Endothelial cell of umbilical vein (primary cell): Measurements from ENCODE around the gene VEPH1. TPM values are rescaled to one million over a fixed set of nuclear protein-coding genes. Genes with fewer than 3 reads are reported as not detected.

Experiments used
- BruUV-seq: library from RNA; stranded (reverse); fragments of 400-500 nt; replicated peaks from 2 replicates; lab custom pipeline; 2021; lab: Mats Ljungman, UMichigan
- CTCF ChIA-PET: fragments of 300-600, 350-600 bp; sonication (Branson Sonifier 250); formaldehyde crosslinking; loops from one replicate; lab custom pipeline; 2021; ENCODE audit warnings: antibody characterized with exemption, inconsistent platforms; lab: Charles Lee
- POLR2A ChIA-PET: fragments of 300-600, 350-600 bp; sonication (Branson Sonifier 250); formaldehyde crosslinking; loops from one replicate; lab custom pipeline; 2021; ENCODE audit warnings: antibody characterized with exemption, inconsistent platforms; lab: Charles Lee
- DNase-seq: peaks from one replicate; pipeline ENCODE4 v3.0.0-alpha.2; 2011; ENCODE audit warnings: low read depth, low spot score
- FAIRE-seq: peaks from 2 replicates; lab custom pipeline; 2011; peaks lifted over from hg19 to GRCh38; lab: Jason Lieb, UNC
- H2AFZ ChIP-seq: 2 replicates; pipeline ENCODE4 v1.6.0; 2012; ENCODE audit warnings: low read depth, low read length, control low read depth, inconsistent platforms
- H3K27ac ChIP-seq: 2 replicates; pipeline ENCODE4 v1.5.1; 2011; ENCODE audit warnings: low read depth, mild to moderate bottlenecking, control low read depth, low read length, moderate library complexity; ENCODE audit not compliant: insufficient read depth
- H3K27me3 ChIP-seq, 2 experiments: 2 replicates each; pipeline versions ENCODE4 v1.6.0 to v1.6.1; 2011; ENCODE audit warnings: low read length in 2 of 2, mixed read lengths in 1 of 2; ENCODE audit not compliant: control insufficient read depth in 2 of 2, insufficient read depth in 2 of 2
- H3K36me3 ChIP-seq, 2 experiments: 2 replicates in 1 of 2; 3 replicates in 1 of 2; pipeline ENCODE4 v1.5.1; 2011; ENCODE audit warnings: low read length in 2 of 2, mild to moderate bottlenecking in 1 of 2, moderate library complexity in 1 of 2; ENCODE audit not compliant: control insufficient read depth in 2 of 2, insufficient read depth in 2 of 2; ENCODE audit errors: extremely low read depth in 1 of 2
- H3K4me1 ChIP-seq: 3 replicates; pipeline ENCODE4 v1.5.1; 2011; ENCODE audit warnings: mild to moderate bottlenecking, low read length; ENCODE audit not compliant: control insufficient read depth, insufficient read depth; ENCODE audit errors: extremely low read depth
- H3K4me2 ChIP-seq: 2 replicates; pipeline ENCODE4 v1.6.1; 2011; ENCODE audit warnings: low read length, control low read depth, mixed read lengths; ENCODE audit not compliant: insufficient read depth
- H3K4me3 ChIP-seq, 3 experiments: fragments of 200-600 bp in 1 of 3; sonication (generic), shearing (Covaris generic) in 1 of 3; replicated peaks in 1 of 3; 2 replicates each; pipeline ENCODE4 v1.5.1; 2011 to 2016; ENCODE audit warnings: control low read depth in 3 of 3, low read length in 3 of 3, mild to moderate bottlenecking in 2 of 3, inconsistent platforms in 1 of 3, low read depth in 1 of 3, moderate library complexity in 1 of 3; ENCODE audit not compliant: insufficient read depth in 1 of 3
- H3K79me2 ChIP-seq: 2 replicates; pipeline ENCODE4 v1.6.0; 2012; ENCODE audit warnings: low read length, inconsistent platforms; ENCODE audit not compliant: control insufficient read depth, insufficient read depth
- H3K9ac ChIP-seq: replicated peaks from 2 replicates; pipeline ENCODE3; 2011; ENCODE audit warnings: low read length, control low read depth; ENCODE audit not compliant: insufficient read depth; ENCODE audit errors: extremely low read depth
- H3K9me1 ChIP-seq: replicated peaks from 3 replicates; pipeline ENCODE4 v1.6.0; 2011; ENCODE audit warnings: mild to moderate bottlenecking, low read length; ENCODE audit not compliant: control insufficient read depth, insufficient read depth; ENCODE audit errors: extremely low read depth
- H3K9me3 ChIP-seq: replicated peaks from 2 replicates; pipeline ENCODE4 v1.5.1; 2012; ENCODE audit warnings: low read length, inconsistent platforms; ENCODE audit not compliant: control insufficient read depth, insufficient read depth
- H4K20me1 ChIP-seq: replicated peaks from 2 replicates; pipeline ENCODE3; 2011; ENCODE audit warnings: mild to moderate bottlenecking, low read length; ENCODE audit not compliant: control insufficient read depth, insufficient read depth; ENCODE audit errors: extremely low read depth
- CTCF ChIP-seq, 2 donors: IDR thresholded peaks; 1 replicate in 1 of 2; 2 replicates in 1 of 2; pipeline ENCODE4 v1.5.1; 2011; ENCODE audit warnings: low read length in 2 of 2, mild to moderate bottlenecking in 2 of 2, moderate library complexity in 2 of 2, control low read depth in 1 of 2, inconsistent platforms in 1 of 2, low read depth in 1 of 2; ENCODE audit not compliant: insufficient read depth in 1 of 2; ENCODE audit errors: extremely low read depth in 1 of 2
- EZH2 ChIP-seq: IDR thresholded peaks from 2 replicates; pipeline ENCODE4 v1.6.1; 2012; ENCODE audit warnings: borderline replicate concordance, low read depth, mild to moderate bottlenecking, moderate library complexity, low read length, inconsistent platforms; ENCODE audit not compliant: severe bottlenecking
- FOS ChIP-seq: IDR thresholded peaks from 2 replicates; pipeline ENCODE4 v1.6.1; 2011; ENCODE audit warnings: mild to moderate bottlenecking, low read length, moderate library complexity, borderline replicate concordance; ENCODE audit not compliant: insufficient read depth
- GATA2 ChIP-seq: IDR thresholded peaks from 2 replicates; pipeline ENCODE4 v1.7.0; 2011; ENCODE audit warnings: low read depth, mild to moderate bottlenecking, moderate library complexity, mixed read lengths, low read length; ENCODE audit not compliant: insufficient read length, insufficient read depth
- JUN ChIP-seq: IDR thresholded peaks from 2 replicates; pipeline ENCODE4 v1.6.1; 2011; ENCODE audit warnings: borderline replicate concordance, low read depth; ENCODE audit not compliant: insufficient read length, insufficient read depth
- MAX ChIP-seq: IDR thresholded peaks from 2 replicates; pipeline ENCODE4 v1.6.1; 2011; ENCODE audit not compliant: insufficient read depth, insufficient read length
- MYC ChIP-seq: IDR thresholded peaks from one replicate; pipeline ENCODE4 v1.6.1; 2011; ENCODE audit warnings: mild to moderate bottlenecking, low read depth, low read length
- POLR2A ChIP-seq: IDR thresholded peaks from 2 replicates; pipeline ENCODE4 v1.6.1; 2012; ENCODE audit warnings: low read depth, mild to moderate bottlenecking, control low read depth, low read length
- POLR2AphosphoS5 ChIP-seq: IDR thresholded peaks from 2 replicates; pipeline ENCODE4 v1.6.1; 2012; ENCODE audit warnings: low read depth, mild to moderate bottlenecking, control low read depth, low read length, moderate library complexity; ENCODE audit not compliant: insufficient read depth
- dilution Hi-C: fragments of 300-500 bp; cut with MboI; formaldehyde crosslinking; loops from one replicate; pipeline ENCODE4 v1.15.0; 2019; ENCODE audit warnings: low sequenced_read_pairs; ENCODE audit not compliant: extremely low pct_ligation_motif_present
- intact Hi-C: fragments of 100-400 bp; cut with micrococcal nuclease; formaldehyde crosslinking; loops from one replicate; pipeline ENCODE4 v1.10.0; 2022
- polyA plus RNA-seq, 4 experiments: library from polyadenylated mRNA; depleted of rRNA in 3 of 4; stranded (reverse) in 3 of 4; unstranded in 1 of 4; fragments of >200 nt; gene quantifications; 2 replicates each; pipeline versions ENCODE4 v1.2.1 to v1.2.3, GENCODE V29; 2011 to 2012; ENCODE audit warnings: missing spikeins in 1 of 4
- total RNA-seq: library from RNA; stranded (reverse); gene quantifications from 2 replicates; pipeline ENCODE4 v1.2.3, GENCODE V29; 2021

Gene VEPH1
- total and polyA plus RNA-seq, 2 donors (not counting 3 experiments of a cell fraction or from before 2014, with no cell fraction given) = 42.9 to 136 TPM

GRCh38 chr3:157300981-157301663 lies 202.1 kb downstream of the VEPH1 start:
- FAIRE-seq = no peak
- DNase-seq = no peak
- Histone ChIP-seq H3K4me3 (no peak overlapping the region), H3K4me1 (no peaks in the 10 kb centered on the region), H4K20me1 (no peaks in the 10 kb centered on the region), H3K4me2 (no peak overlapping the region), H3K9me3 (no peaks in the 10 kb centered on the region), H2AFZ (no peak overlapping the region), H3K27ac (no peak overlapping the region), H3K9ac (no peak overlapping the region), H3K36me3 (no peaks in the 10 kb centered on the region), H3K27me3 (no peaks in the 10 kb centered on the region), H3K79me2 (no peaks in the 10 kb centered on the region), H3K9me1 (no peaks in the 10 kb centered on the region)
- ChIA-PET POLR2A (no interaction called here), CTCF (interaction anchor here (1.2 kb wide), 1 partner anchor 59 kb away, joined by 3 read pairs; no protein-coding TSS in a partner anchor)
- TF ChIP-seq EZH2 (no peak), FOS (no peak)
- dilution Hi-C loops = no loop called here
- BruUV-seq = no TSS peak
- intact Hi-C loops = no loop called here

GRCh38 chr3:157300094-157300493 lies 203.1 kb downstream of the VEPH1 start:
- Histone ChIP-seq H3K27ac (no peak overlapping the region), H3K4me3 (no peak overlapping the region), H3K9me3 (no peaks in the 10 kb centered on the region), H4K20me1 (no peaks in the 10 kb centered on the region), H2AFZ (no peak overlapping the region), H3K36me3 (no peaks in the 10 kb centered on the region), H3K4me1 (no peaks in the 10 kb centered on the region), H3K9me1 (no peaks in the 10 kb centered on the region), H3K9ac (no peak overlapping the region), H3K27me3 (no peaks in the 10 kb centered on the region), H3K79me2 (no peaks in the 10 kb centered on the region), H3K4me2 (no peak overlapping the region)
- no peak for FAIRE-seq
- no peak for DNase-seq
- no peak for TF ChIP-seq POLR2AphosphoS5
- no peak for TF ChIP-seq FOS
- no peak for TF ChIP-seq MYC
- no peak for TF ChIP-seq JUN
- TF ChIP-seq EZH2 = no peak
- no peak for TF ChIP-seq POLR2A
- TF ChIP-seq MAX = no peak
- TF ChIP-seq GATA2 = no peak
- TF ChIP-seq CTCF (IDR thresholded peaks at IDR 0.05; ENCODE audit: extremely low read depth in 1 of 2, insufficient read depth in 1 of 2, low read depth in 1 of 2, low read length in 2 of 2) = no peak
- dilution Hi-C loops (no loop called here), intact Hi-C loops (no loop called here)
- POLR2A ChIA-PET = no interaction called here
- CTCF ChIA-PET = interaction anchor here (0.6 kb wide), 1 partner anchor 77 kb away, joined by 3 read pairs; no protein-coding TSS in a partner anchor
- BruUV-seq = no TSS peak
